Activated CD4-positive, alpha-beta T cell treated with anti-CD3 and anti-CD28 coated beads, Interleukin-2, amount 10 ng/mL, durations not matched to agents 24 days and 14 days (primary cell): ENCODE results near the gene CBX3. TPM values are rescaled to one million over a fixed set of nuclear protein-coding genes. Genes with fewer than 3 reads are reported as not detected.
"Not testable (repeated sequence)": the region's sequence is repeated elsewhere in the genome, so short reads cannot be mapped to it uniquely, and the experiment has no call there.

Experiments
- DNase-seq: peaks from one replicate; pipeline ENCODE4 v3.0.0; 2022
- H3K27ac Mint-ChIP-seq: one replicate; pipeline ENCODE4 v1.8.0; 2022; ENCODE audit warnings: mild to moderate bottlenecking, mixed read lengths
- H3K27me3 Mint-ChIP-seq: one replicate; pipeline ENCODE4 v1.8.0; 2022; ENCODE audit warnings: mixed read lengths
- H3K36me3 Mint-ChIP-seq: one replicate; pipeline ENCODE4 v1.8.0; 2022; ENCODE audit warnings: low read depth, mild to moderate bottlenecking, mixed read lengths
- H3K4me1 Mint-ChIP-seq: one replicate; pipeline ENCODE4 v1.8.0; 2021; ENCODE audit warnings: mixed read lengths
- H3K4me3 Mint-ChIP-seq: one replicate; pipeline ENCODE4 v1.8.0; 2022; ENCODE audit warnings: mild to moderate bottlenecking, moderate library complexity, mixed read lengths
- H3K9me3 Mint-ChIP-seq: one replicate; pipeline ENCODE4 v1.8.0; 2021; ENCODE audit warnings: mixed read lengths
- intact Hi-C: fragments of 100-400 bp; cut with micrococcal nuclease; formaldehyde crosslinking; loops from one replicate; pipeline ENCODE4 v1.15.1; 2023
- total RNA-seq: library from RNA; stranded (reverse); gene quantifications from 2 replicates; pipeline ENCODE4 v1.2.3, GENCODE V29; 2022

Gene CBX3
- total RNA-seq, 1 donor from 2014 or later: 307 TPM

- Mint-ChIP-seq H3K27ac (no peak overlapping the region), H3K9me3 (peaks cover 4% of the 10 kb centered on the region)
- intact Hi-C loops: no loop called here
These were observed 39.1 kb upstream of the CBX3 start for GRCh38 chr7:26162431-26162830.

GRCh38 chr7:26163804-26164203, 37.7 kb upstream of the CBX3 start:
- H3K9me3 Mint-ChIP-seq, H3K27me3 Mint-ChIP-seq, H3K27ac Mint-ChIP-seq, intact Hi-C loops, H3K4me3 Mint-ChIP-seq, DNase-seq: not testable (repeated sequence)
- Mint-ChIP-seq H3K36me3 (peaks cover 57% of the 10 kb centered on the region), H3K4me1 (peaks cover 65% of the 10 kb centered on the region)

More at GRCh38 chr7:26162431-26162830, 39.1 kb upstream of the CBX3 start:
- no peaks in the 10 kb centered on the region for H3K27me3 Mint-ChIP-seq
- H3K4me3 Mint-ChIP-seq: no peak overlapping the region
- DNase-seq: no peak
- H3K36me3 Mint-ChIP-seq: peaks cover 63% of the 10 kb centered on the region
- H3K4me1 Mint-ChIP-seq: peaks cover 73% of the 10 kb centered on the region

GRCh38 chr7:26165950-26166683, 35.4 kb upstream of the CBX3 start:
- no peaks in the 10 kb centered on the region for H3K27me3 Mint-ChIP-seq
- intact Hi-C loops: loop anchor here (1.0 kb wide), 1 partner anchor 10 kb away; no protein-coding TSS in a partner anchor
- peaks cover 55% of the 10 kb centered on the region for H3K36me3 Mint-ChIP-seq
- peak overlapping the region; percentile 44 for H3K4me3 Mint-ChIP-seq
- peak overlapping the region; percentile 71 for H3K27ac Mint-ChIP-seq
- peaks cover 57% of the 10 kb centered on the region for H3K4me1 Mint-ChIP-seq
- no peak for DNase-seq
- no peaks in the 10 kb centered on the region for H3K9me3 Mint-ChIP-seq

DNA sequence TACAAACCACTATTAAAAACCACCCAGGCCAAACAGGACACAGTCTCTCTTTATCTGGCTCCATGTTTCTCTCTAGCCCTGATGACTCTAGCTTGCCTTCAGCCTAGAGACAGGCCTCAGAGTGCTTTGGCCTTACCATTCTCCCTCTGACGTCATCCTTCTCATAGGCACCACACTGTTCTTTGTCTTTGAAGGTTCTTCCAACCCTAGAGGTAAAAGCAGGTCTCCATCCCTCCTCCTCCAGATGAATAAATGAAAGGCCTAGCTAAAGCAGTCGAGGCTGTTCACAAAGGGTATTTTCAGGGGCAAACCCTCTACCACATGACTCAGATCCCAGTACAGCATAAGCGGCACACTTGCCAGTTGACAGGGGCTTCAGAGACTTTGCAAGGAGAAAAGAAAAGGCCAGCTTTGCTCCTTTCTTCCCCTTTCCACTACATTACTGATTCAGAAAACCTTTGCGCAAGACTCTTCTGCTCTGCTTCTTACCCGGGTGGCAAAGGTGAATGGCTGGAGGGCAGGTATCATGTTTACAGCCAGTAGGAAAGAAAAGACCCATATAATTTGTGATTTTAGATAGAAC, 34.8 kb upstream of the CBX3 start:
- Mint-ChIP-seq H3K4me3 (peak overlapping the region; percentile 15), H3K4me1 (peaks cover 55% of the 10 kb centered on the region), H3K9me3 (no peaks in the 10 kb centered on the region), H3K27ac (peak overlapping the region; percentile 71), H3K36me3 (peaks cover 58% of the 10 kb centered on the region), H3K27me3 (no peaks in the 10 kb centered on the region)
- DNase-seq: no peak
- intact Hi-C loops: loop anchor here (1.0 kb wide), 1 partner anchor 10 kb away; no protein-coding TSS in a partner anchor

GRCh38 chr7:26167303-26167934, 34.1 kb upstream of the CBX3 start:
- peak overlapping the region; percentile 15 for H3K4me3 Mint-ChIP-seq
- H3K27ac Mint-ChIP-seq: peak overlapping the region; percentile 71
- no peaks in the 10 kb centered on the region for H3K27me3 Mint-ChIP-seq
- intact Hi-C loops: no loop called here
- H3K36me3 Mint-ChIP-seq: peaks cover 58% of the 10 kb centered on the region
- H3K9me3 Mint-ChIP-seq: no peaks in the 10 kb centered on the region
- peak; percentile 72 for DNase-seq
- peaks cover 53% of the 10 kb centered on the region for H3K4me1 Mint-ChIP-seq

DNA sequence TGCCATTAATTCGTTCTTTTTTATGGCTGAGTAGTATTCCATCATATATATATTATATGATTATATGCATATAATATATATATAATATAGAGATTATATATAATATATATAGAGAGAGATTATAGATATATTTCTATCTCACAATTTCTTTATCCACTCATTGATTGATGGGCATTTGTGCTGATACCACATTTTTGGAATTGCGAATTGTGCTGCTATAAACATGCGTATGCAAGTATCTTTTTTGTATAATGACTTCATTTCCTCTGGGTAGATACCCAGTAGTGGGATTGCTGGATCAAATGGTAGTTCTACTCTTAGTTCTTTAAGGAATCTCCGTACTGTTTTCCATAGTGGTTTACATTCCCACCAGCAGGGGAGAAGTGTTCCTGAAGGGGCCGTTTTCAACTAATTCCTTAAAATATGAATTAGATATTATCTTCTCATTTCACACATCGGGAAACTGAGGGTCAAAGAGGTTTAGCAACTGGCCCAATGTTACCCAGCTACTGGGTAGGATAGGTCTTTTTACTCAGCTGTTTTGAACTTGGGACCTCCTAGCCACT, 33.0 kb upstream of the CBX3 start:
- Mint-ChIP-seq H3K4me1 (peaks cover 52% of the 10 kb centered on the region), H3K27me3 (no peaks in the 10 kb centered on the region), H3K27ac (no peak overlapping the region), H3K4me3 (no peak overlapping the region), H3K9me3 (no peaks in the 10 kb centered on the region), H3K36me3 (peaks cover 58% of the 10 kb centered on the region)
- no peak for DNase-seq
- intact Hi-C loops: no loop called here

DNA sequence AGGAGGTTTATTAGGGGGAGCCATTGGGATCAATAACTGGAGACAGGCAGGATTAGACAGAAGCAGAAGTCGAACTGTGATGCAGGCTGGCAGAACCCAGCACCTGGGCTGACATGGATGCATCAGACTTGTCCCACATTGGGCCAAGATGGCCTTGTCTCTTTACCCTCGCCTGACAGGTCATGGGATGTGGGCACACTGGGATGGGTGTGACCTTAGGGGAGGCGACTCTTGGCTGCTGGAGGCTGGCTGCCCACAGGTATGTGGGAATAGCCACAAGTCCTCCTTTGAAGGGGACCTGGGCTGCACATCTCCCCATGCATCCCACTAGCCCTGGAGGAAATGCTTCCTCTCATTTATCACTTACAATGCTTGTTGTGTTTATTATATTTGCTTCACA, 32.3 kb upstream of the CBX3 start:
- no peak overlapping the region for H3K4me3 Mint-ChIP-seq
- intact Hi-C loops: no loop called here
- H3K36me3 Mint-ChIP-seq: peaks cover 58% of the 10 kb centered on the region
- DNase-seq: no peak
- H3K9me3 Mint-ChIP-seq: no peaks in the 10 kb centered on the region
- H3K27me3 Mint-ChIP-seq: no peaks in the 10 kb centered on the region
- peaks cover 55% of the 10 kb centered on the region for H3K4me1 Mint-ChIP-seq
- H3K27ac Mint-ChIP-seq: no peak overlapping the region

- Mint-ChIP-seq H3K9me3 (no peaks in the 10 kb centered on the region), H3K27me3 (no peaks in the 10 kb centered on the region), H3K4me3 (no peak overlapping the region), H3K4me1 (peaks cover 56% of the 10 kb centered on the region), H3K27ac (no peak overlapping the region), H3K36me3 (peaks cover 54% of the 10 kb centered on the region)
- intact Hi-C loops: no loop called here
- DNase-seq: no peak
These were observed 30.9 kb upstream of the CBX3 start for GRCh38 chr7:26170663-26171062.

DNA sequence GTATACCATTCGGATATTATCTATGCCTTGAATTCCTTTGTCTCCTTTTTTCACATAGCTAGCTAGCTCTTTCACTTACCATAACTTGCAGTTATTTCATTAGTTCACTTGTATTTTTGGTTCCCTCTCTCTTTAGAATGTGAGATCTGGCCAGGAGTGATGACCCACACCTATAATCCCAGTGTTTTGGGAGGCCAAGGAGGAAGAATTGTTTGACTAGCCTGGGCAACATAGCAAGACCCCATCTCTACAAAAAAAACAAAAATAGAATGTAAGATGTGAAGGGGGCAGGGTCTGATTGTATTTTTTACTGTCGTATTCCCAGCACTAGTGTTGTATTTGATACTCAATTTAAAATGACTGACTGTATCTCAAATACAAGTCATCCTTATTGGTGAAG, 29.9 kb upstream of the CBX3 start:
- intact Hi-C loops: no loop called here
- Mint-ChIP-seq H3K27me3 (no peaks in the 10 kb centered on the region), H3K27ac (no peak overlapping the region), H3K4me1 (peaks cover 49% of the 10 kb centered on the region), H3K9me3 (no peaks in the 10 kb centered on the region), H3K4me3 (no peak overlapping the region), H3K36me3 (peaks cover 50% of the 10 kb centered on the region)
- DNase-seq: no peak

- H3K36me3 Mint-ChIP-seq: peaks cover 48% of the 10 kb centered on the region
- intact Hi-C loops: no loop called here
- no peak overlapping the region for H3K4me3 Mint-ChIP-seq
- no peaks in the 10 kb centered on the region for H3K27me3 Mint-ChIP-seq
- H3K27ac Mint-ChIP-seq: no peak overlapping the region
- peaks cover 44% of the 10 kb centered on the region for H3K4me1 Mint-ChIP-seq
- H3K9me3 Mint-ChIP-seq: no peaks in the 10 kb centered on the region
- DNase-seq: no peak
These were observed 29.5 kb upstream of the CBX3 start for GRCh38 chr7:26172048-26172447.

- H3K9me3 Mint-ChIP-seq, DNase-seq, H3K27me3 Mint-ChIP-seq, H3K27ac Mint-ChIP-seq, intact Hi-C loops, H3K4me3 Mint-ChIP-seq: not testable (repeated sequence)
- Mint-ChIP-seq H3K4me1 (peaks cover 30% of the 10 kb centered on the region), H3K36me3 (peaks cover 48% of the 10 kb centered on the region)
These were observed 25.6 kb upstream of the CBX3 start for GRCh38 chr7:26175903-26176302.

- intact Hi-C loops, H3K9me3 Mint-ChIP-seq, H3K4me3 Mint-ChIP-seq, H3K27me3 Mint-ChIP-seq, DNase-seq, H3K27ac Mint-ChIP-seq: not testable (repeated sequence)
- H3K4me1 Mint-ChIP-seq: peaks cover 32% of the 10 kb centered on the region
- peaks cover 44% of the 10 kb centered on the region for H3K36me3 Mint-ChIP-seq
These were observed 24.8 kb upstream of the CBX3 start for GRCh38 chr7:26176696-26177095.

GRCh38 chr7:26177269-26177668, 24.3 kb upstream of the CBX3 start:
- peaks cover 46% of the 10 kb centered on the region for H3K36me3 Mint-ChIP-seq
- intact Hi-C loops, H3K27me3 Mint-ChIP-seq, H3K4me3 Mint-ChIP-seq, DNase-seq, H3K9me3 Mint-ChIP-seq: not testable (repeated sequence)
- H3K27ac Mint-ChIP-seq: peak overlapping the region; percentile 66
- H3K4me1 Mint-ChIP-seq: peaks cover 34% of the 10 kb centered on the region
